IPS-NIHi11 (cell line): Measurements from ENCODE around the gene TRMT13.

ENCODE experiments used
- DNase-seq: peaks from one replicate; pipeline ENCODE4 v3.0.0; 2012; ENCODE audit warnings: mixed read lengths, low spot score

The TRMT13 gene

GRCh38 chr1:100132566-100133477 lies at the start of gene TRMT13, which contains the start of gene SASS6:
Gene TRMT13, plus strand, starts transcription at chr1:100133163. Its CDS starts 6 bp downstream, at chr1:100133169.
Gene SASS6, minus strand, starts transcription at chr1:100132930. Its CDS starts 116 bp downstream, at chr1:100132814.
- peak; percentile 92 for DNase-seq

GRCh38 chr1:100087396-100087795 lies 45.6 kb upstream of the TRMT13 start:
- DNase-seq = no peak

GRCh38 chr1:100089082-100089481 lies 43.9 kb upstream of the TRMT13 start:
- DNase-seq = no peak

GRCh38 chr1:100090471-100090870 lies 42.5 kb upstream of the TRMT13 start:
- no peak for DNase-seq

GRCh38 chr1:100100202-100100601 lies 32.8 kb upstream of the TRMT13 start:
- no peak for DNase-seq

GRCh38 chr1:100101564-100101963 lies 31.4 kb upstream of the TRMT13 start:
- DNase-seq = no peak

- DNase-seq = no peak
Measured at GRCh38 chr1:100107696-100108095, 25.3 kb upstream of the TRMT13 start.

- no peak for DNase-seq
Measured at GRCh38 chr1:100109554-100110066, 23.4 kb upstream of the TRMT13 start.

- DNase-seq = no peak
Measured at GRCh38 chr1:100115524-100115923, 17.4 kb upstream of the TRMT13 start.

GRCh38 chr1:100122177-100122576 lies 10.8 kb upstream of the TRMT13 start:
- DNase-seq = no peak

- no peak for DNase-seq
Measured at GRCh38 chr1:100127226-100127625, 5.7 kb upstream of the TRMT13 start.

- DNase-seq = no peak
Measured at GRCh38 chr1:100130552-100131077, 2.3 kb upstream of the TRMT13 start.

GRCh38 chr1:100131623-100132022 lies 1.3 kb upstream of the TRMT13 start:
- no peak for DNase-seq

- DNase-seq = no peak
Measured at GRCh38 chr1:100134872-100135271, 1.9 kb downstream of the TRMT13 start.

- DNase-seq = no peak
Measured at GRCh38 chr1:100137602-100138001, 4.6 kb downstream of the TRMT13 start.

GRCh38 chr1:100141192-100141591 lies 8.2 kb downstream of the TRMT13 start:
- no peak for DNase-seq

- DNase-seq = no peak
Measured at GRCh38 chr1:100142343-100142742, 9.4 kb downstream of the TRMT13 start.

- DNase-seq = no peak
Measured at GRCh38 chr1:100145116-100145515, 12.2 kb downstream of the TRMT13 start.

GRCh38 chr1:100146958-100147357 lies 14.0 kb downstream of the TRMT13 start:
- DNase-seq = no peak

- peak; percentile 8 for DNase-seq
Measured at GRCh38 chr1:100147875-100148274, 14.9 kb downstream of the TRMT13 start.

GRCh38 chr1:100151679-100152078 lies 18.7 kb downstream of the TRMT13 start:
- no peak for DNase-seq

- DNase-seq = no peak
Measured at GRCh38 chr1:100152271-100152670, 19.3 kb downstream of the TRMT13 start.

- no peak for DNase-seq
Measured at GRCh38 chr1:100162881-100163280, 29.9 kb downstream of the TRMT13 start.
